GM19193 (cell line): Measurements from ENCODE around the gene TBC1D3C.
"Not testable (repeated sequence)": the region's sequence is repeated elsewhere in the genome, so short reads cannot be mapped to it uniquely, and the experiment has no call there.

ENCODE experiments used
- POLR2A ChIP-seq: IDR thresholded peaks from 4 replicates; pipeline ENCODE4 v1.6.1; 2011; ENCODE audit not compliant: insufficient read depth, insufficient read length; ENCODE audit errors: extremely low read depth

TBC1D3C gene

GRCh38 chr17:38068534-38068933 is at the start of gene TBC1D3C:
TBC1D3C (minus strand) TSS chr17:38068634; CDS start chr17:38067066, 1,568 bp downstream.
- TF ChIP-seq POLR2A = not testable (repeated sequence)
